Skeletal muscle satellite cell (primary cell): ENCODE data around the gene GPR42.

Source experiments
- H3K27me3 ChIP-seq: 2 replicates; pipeline ENCODE4 v1.7.0; 2013; ENCODE audit warnings: low read length; ENCODE audit not compliant: control insufficient read depth, insufficient read depth
- H3K36me3 ChIP-seq: 2 replicates; pipeline ENCODE4 v1.7.0; 2013; ENCODE audit warnings: mild to moderate bottlenecking, control low read depth, low read length; ENCODE audit not compliant: insufficient read depth
- H3K4me1 ChIP-seq: 2 replicates; pipeline ENCODE4 v1.7.0; 2013; ENCODE audit warnings: low read length; ENCODE audit not compliant: control insufficient read depth, insufficient read depth
- H3K4me2 ChIP-seq: 2 replicates; pipeline ENCODE4 v1.7.0; 2013; ENCODE audit warnings: mild to moderate bottlenecking, low read length
- H3K4me3 ChIP-seq: 2 replicates; pipeline ENCODE4 v1.7.0; 2013; ENCODE audit warnings: low read length
- H3K9ac ChIP-seq: 2 replicates; pipeline ENCODE4 v1.7.0; 2013; ENCODE audit warnings: mild to moderate bottlenecking, low read depth, low read length, moderate library complexity
- H3K9me3 ChIP-seq: replicated peaks from 2 replicates; pipeline ENCODE4 v1.7.0; 2013; ENCODE audit warnings: mild to moderate bottlenecking, control low read depth, low read length

Gene GPR42

GRCh38 chr19:35388277-35389054, 17.6 kb downstream of the GPR42 start:
- Histone ChIP-seq H3K4me1 (no peaks in the 10 kb centered on the region), H3K9ac (no peak overlapping the region), H3K4me2 (no peak overlapping the region), H3K27me3 (no peaks in the 10 kb centered on the region), H3K36me3 (no peaks in the 10 kb centered on the region), H3K9me3 (no peaks in the 10 kb centered on the region), H3K4me3 (no peak overlapping the region)

DNA sequence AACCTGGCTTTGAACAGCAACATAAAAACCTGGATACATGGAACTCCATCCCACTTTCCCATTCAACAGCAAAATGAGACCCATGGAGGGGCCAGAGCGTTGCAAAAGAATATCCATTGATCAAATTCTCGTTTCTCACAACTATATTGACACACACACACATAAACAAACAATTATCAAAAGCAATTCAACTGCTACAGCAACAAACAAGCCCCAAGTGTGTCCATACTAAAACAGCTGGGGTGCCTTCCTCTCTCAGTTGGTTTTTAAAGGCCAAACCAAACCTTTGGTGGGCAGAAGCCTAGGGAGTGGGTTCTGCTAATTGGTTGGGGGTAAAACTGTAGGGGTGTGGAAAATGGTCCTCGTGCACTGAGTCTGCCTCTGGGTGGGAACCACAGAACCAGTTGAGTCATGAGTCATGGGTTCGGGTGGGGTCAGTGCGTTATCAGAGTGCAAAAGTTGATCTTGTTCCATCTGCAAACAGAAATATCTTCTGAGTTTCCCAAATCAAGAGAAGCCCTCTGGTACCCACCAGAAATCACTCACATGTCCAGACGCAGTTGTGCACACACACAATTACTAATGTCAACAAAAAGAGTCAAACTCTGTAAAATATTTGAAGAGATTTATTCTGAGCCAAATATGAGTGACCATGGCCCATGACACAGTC, 18.5 kb downstream of the GPR42 start:
- Histone ChIP-seq H3K4me3 (no peak overlapping the region), H3K4me2 (no peak overlapping the region), H3K9me3 (no peaks in the 10 kb centered on the region), H3K9ac (no peak overlapping the region), H3K4me1 (no peaks in the 10 kb centered on the region), H3K36me3 (no peaks in the 10 kb centered on the region), H3K27me3 (no peaks in the 10 kb centered on the region)

DNA sequence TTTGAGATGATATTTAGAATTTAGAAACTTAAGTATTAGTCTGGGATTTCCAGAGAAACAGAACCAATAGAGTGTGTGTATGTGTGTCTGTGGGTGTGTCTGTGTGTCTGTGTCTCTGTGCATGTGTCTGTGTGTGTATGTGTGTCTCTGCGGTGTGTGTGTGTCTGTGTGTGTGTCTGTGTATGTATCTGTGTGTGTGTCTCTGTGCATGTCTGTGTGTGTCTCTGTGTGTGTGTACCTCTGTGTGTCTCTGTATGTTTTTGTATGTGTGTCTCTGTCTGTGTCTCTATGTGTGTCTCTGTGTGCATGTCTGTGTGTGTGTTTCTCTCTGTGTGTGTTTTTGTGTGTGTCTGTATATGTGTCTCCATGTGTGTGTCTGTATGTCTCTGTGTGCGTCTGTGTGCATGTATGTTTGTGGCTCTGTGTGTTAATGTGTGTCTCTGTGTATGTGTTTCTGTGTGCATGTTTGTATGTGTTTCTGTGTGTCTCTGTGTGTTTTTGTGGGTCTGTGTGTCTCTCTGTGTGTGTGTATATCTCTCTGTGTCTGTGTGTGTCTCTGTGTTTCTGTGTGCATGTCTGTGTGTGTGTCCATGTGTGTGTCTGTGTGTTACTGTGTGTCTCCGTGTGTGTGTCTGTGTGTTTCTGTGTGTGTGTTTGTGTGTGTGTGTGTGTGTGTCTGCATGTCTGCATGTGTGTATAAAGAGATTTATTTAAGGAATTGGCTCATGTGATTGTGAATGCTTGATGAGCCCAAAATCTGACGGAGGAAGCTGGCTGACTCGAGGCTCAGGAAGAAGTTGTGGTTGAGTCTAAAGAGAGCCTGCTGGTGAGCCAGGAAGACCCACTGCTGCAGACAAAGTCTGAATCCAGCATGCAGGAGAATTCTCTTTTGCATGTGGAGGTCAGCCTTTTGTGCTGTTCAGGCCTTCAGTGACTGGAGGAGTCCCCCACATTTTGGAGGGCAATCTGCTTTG, 22.2 kb downstream of the GPR42 start:
- Histone ChIP-seq H3K9me3 (no peaks in the 10 kb centered on the region), H3K4me2 (no peak overlapping the region), H3K36me3 (no peaks in the 10 kb centered on the region), H3K27me3 (peaks cover 8% of the 10 kb centered on the region), H3K4me1 (no peaks in the 10 kb centered on the region), H3K9ac (no peak overlapping the region), H3K4me3 (no peak overlapping the region)

- H3K9ac ChIP-seq, result no peak overlapping the region
Observed at GRCh38 chr19:35395382-35396199, 24.7 kb downstream of the GPR42 start.

DNA sequence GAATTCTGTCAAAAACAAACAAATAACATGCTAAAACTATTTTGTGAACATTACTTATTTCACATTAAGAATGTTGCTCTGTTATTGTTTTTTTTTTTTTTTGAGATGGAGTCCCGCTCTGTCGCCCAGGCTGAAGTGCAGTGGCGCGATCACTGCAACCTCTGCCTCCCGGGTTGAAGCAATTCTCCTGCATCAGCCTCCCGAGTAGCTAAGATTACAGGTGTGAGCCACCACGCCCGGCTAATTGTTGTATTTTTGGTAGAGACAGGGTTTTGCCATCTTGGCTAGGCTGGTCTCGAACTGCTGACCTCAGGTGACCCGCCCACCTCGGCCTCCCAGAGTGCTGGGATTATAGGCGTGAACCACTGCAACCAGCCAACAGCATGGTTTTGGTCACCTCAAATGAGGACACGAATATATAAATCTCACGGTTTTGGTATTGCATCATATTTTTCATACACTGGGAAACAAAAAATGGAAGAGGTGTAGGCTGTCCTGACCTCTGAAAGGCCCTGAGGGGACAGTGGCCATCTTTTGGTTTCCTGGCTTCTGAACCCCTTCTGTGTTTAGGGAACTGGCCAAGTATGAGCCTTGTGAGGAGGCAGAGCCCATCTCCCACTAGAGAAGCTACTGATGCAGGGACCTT, 25.5 kb downstream of the GPR42 start:
- H3K36me3 ChIP-seq, result no peaks in the 10 kb centered on the region
- no peaks in the 10 kb centered on the region for H3K4me1 ChIP-seq
- no peak overlapping the region for H3K4me3 ChIP-seq
- no peaks in the 10 kb centered on the region for H3K9me3 ChIP-seq
- H3K27me3 ChIP-seq, result peaks cover 10% of the 10 kb centered on the region
- no peak overlapping the region for H3K9ac ChIP-seq
- H3K4me2 ChIP-seq, result no peak overlapping the region

More at GRCh38 chr19:35395382-35396199, 24.7 kb downstream of the GPR42 start:
- no peak overlapping the region for H3K4me3 ChIP-seq
- peaks cover 10% of the 10 kb centered on the region for H3K27me3 ChIP-seq
- H3K36me3 ChIP-seq, result no peaks in the 10 kb centered on the region
- no peak overlapping the region for H3K4me2 ChIP-seq
- no peaks in the 10 kb centered on the region for H3K4me1 ChIP-seq
- H3K9me3 ChIP-seq, result no peaks in the 10 kb centered on the region

DNA sequence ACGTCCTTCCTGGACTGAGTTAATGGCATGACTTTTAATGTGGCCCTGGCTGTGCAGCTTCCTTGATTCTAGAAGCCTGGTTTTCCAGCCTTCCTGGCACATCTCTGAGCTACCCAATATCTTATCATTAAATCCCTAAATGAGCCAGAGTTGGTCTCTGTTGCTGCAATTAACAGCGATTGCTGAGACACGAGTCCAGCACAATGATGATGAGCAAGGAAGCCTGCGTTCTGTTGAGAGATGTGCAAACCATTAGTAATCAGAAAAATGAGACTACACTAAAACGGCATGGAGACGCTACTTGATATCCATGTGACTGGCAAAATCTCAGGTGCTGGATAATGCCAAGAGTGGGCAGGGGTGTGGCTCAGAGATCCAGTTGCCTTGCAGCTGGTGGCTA, 26.2 kb downstream of the GPR42 start:
- no peaks in the 10 kb centered on the region for H3K9me3 ChIP-seq
- peaks cover 10% of the 10 kb centered on the region for H3K27me3 ChIP-seq
- H3K36me3 ChIP-seq, result no peaks in the 10 kb centered on the region
- H3K9ac ChIP-seq, result no peak overlapping the region
- H3K4me3 ChIP-seq, result no peak overlapping the region
- H3K4me1 ChIP-seq, result no peaks in the 10 kb centered on the region
- no peak overlapping the region for H3K4me2 ChIP-seq

DNA sequence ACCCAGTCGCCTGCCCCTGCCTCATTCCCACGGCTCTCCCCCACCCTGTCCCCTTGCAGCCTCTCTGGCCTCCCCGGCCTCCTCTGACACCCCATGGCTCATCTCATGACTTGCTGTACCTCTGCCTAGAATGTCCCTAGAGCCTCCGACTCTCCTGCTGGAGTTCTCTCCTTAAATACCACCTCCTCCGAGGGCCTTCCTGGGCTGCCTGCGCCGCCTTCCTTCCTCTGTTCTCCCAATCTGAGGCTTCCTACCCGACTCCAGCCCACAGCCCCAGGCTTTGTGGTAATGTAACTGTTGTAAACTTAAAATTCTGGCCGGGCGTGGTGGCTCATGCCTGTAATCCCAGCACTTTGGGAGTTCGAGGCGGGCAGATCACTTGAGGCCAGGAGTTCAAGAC, 27.7 kb downstream of the GPR42 start:
- H3K36me3 ChIP-seq, result no peaks in the 10 kb centered on the region
- H3K9me3 ChIP-seq, result no peaks in the 10 kb centered on the region
- H3K4me2 ChIP-seq, result no peak overlapping the region
- peaks cover 10% of the 10 kb centered on the region for H3K27me3 ChIP-seq
- no peak overlapping the region for H3K4me3 ChIP-seq
- H3K9ac ChIP-seq, result no peak overlapping the region
- H3K4me1 ChIP-seq, result no peaks in the 10 kb centered on the region

GRCh38 chr19:35399231-35399630, 28.4 kb downstream of the GPR42 start:
- H3K9me3 ChIP-seq, result no peaks in the 10 kb centered on the region
- no peak overlapping the region for H3K4me2 ChIP-seq
- H3K36me3 ChIP-seq, result no peaks in the 10 kb centered on the region
- no peaks in the 10 kb centered on the region for H3K4me1 ChIP-seq
- peaks cover 10% of the 10 kb centered on the region for H3K27me3 ChIP-seq
- no peak overlapping the region for H3K4me3 ChIP-seq
- no peak overlapping the region for H3K9ac ChIP-seq

GRCh38 chr19:35399948-35400772, 29.3 kb downstream of the GPR42 start:
- peaks cover 10% of the 10 kb centered on the region for H3K27me3 ChIP-seq
- H3K9me3 ChIP-seq, result no peaks in the 10 kb centered on the region
- no peak overlapping the region for H3K9ac ChIP-seq
- no peak overlapping the region for H3K4me3 ChIP-seq
- no peaks in the 10 kb centered on the region for H3K36me3 ChIP-seq
- no peak overlapping the region for H3K4me2 ChIP-seq
- no peaks in the 10 kb centered on the region for H3K4me1 ChIP-seq

- Histone ChIP-seq H3K4me1 (no peaks in the 10 kb centered on the region), H3K27me3 (peaks cover 9% of the 10 kb centered on the region), H3K9ac (no peak overlapping the region), H3K4me2 (no peak overlapping the region), H3K9me3 (no peaks in the 10 kb centered on the region), H3K4me3 (no peak overlapping the region), H3K36me3 (no peaks in the 10 kb centered on the region)
Observed at GRCh38 chr19:35400773-35401100, 29.9 kb downstream of the GPR42 start.
